Measurements from ENCODE around the gene OLFML2A. TPM values are rescaled to one million over a fixed set of nuclear protein-coding genes. Genes with fewer than 3 reads are reported as not detected.

Gene OLFML2A
- total RNA-seq, 1 donor from 2014 or later = 22.3 TPM

GRCh38 chr9:124766326-124766725, 10.6 kb upstream of the OLFML2A start:
- intact Hi-C loops (cut with DNase I) = no loop called here
- no peak overlapping the region for H3K27ac ChIP-seq
- H3K4me1 ChIP-seq = peaks cover 8% of the 10 kb centered on the region
- no peak for DNase-seq
- no peak for TF ChIP-seq CTCF (IDR thresholded peaks at IDR 0.05)
- no peak for ATAC-seq
- H3K27me3 ChIP-seq (ENCODE audit: low read depth) = peaks cover 59% of the 10 kb centered on the region
- no peaks in the 10 kb centered on the region for H3K36me3 ChIP-seq
- H3K9me3 ChIP-seq = no peaks in the 10 kb centered on the region
- no peak overlapping the region for H3K4me3 ChIP-seq

- DNase-seq = no peak
- TF ChIP-seq CTCF (IDR thresholded peaks at IDR 0.05) = no peak
- H3K9me3 ChIP-seq = no peaks in the 10 kb centered on the region
- H3K36me3 ChIP-seq = no peaks in the 10 kb centered on the region
- no peak for ATAC-seq
- H3K27ac ChIP-seq = no peak overlapping the region
- peaks cover 8% of the 10 kb centered on the region for H3K4me1 ChIP-seq
- H3K27me3 ChIP-seq (ENCODE audit: low read depth) = peaks cover 59% of the 10 kb centered on the region
- intact Hi-C loops (cut with DNase I) = no loop called here
- H3K4me3 ChIP-seq = no peak overlapping the region
Observed at GRCh38 chr9:124766815-124767554, 9.9 kb upstream of the OLFML2A start.

GRCh38 chr9:124767821-124768220, 9.1 kb upstream of the OLFML2A start:
- Histone ChIP-seq H3K4me1 (peaks cover 8% of the 10 kb centered on the region), H3K27ac (no peak overlapping the region), H3K36me3 (no peaks in the 10 kb centered on the region), H3K9me3 (no peaks in the 10 kb centered on the region), H3K4me3 (no peak overlapping the region), H3K27me3 (ENCODE audit: low read depth) (peaks cover 56% of the 10 kb centered on the region)
- intact Hi-C loops (cut with DNase I) = no loop called here
- ATAC-seq = no peak
- no peak for TF ChIP-seq CTCF (IDR thresholded peaks at IDR 0.05)
- DNase-seq = no peak

GRCh38 chr9:124768334-124768733, 8.6 kb upstream of the OLFML2A start:
- no peak for DNase-seq
- intact Hi-C loops (cut with DNase I) = no loop called here
- H3K4me3 ChIP-seq = no peak overlapping the region

GRCh38 chr9:124768750-124769548, 8.0 kb upstream of the OLFML2A start:
- intact Hi-C loops (cut with DNase I) = no loop called here
- H3K4me3 ChIP-seq = peak overlapping the region; percentile 89
- H3K9me3 ChIP-seq = no peaks in the 10 kb centered on the region
- peak overlapping the region; percentile 61 for H3K27ac ChIP-seq
- H3K4me1 ChIP-seq = peaks cover 8% of the 10 kb centered on the region
- no peak for TF ChIP-seq CTCF (IDR thresholded peaks at IDR 0.05)
- DNase-seq (no peak), ATAC-seq (no peak)
- no peaks in the 10 kb centered on the region for H3K36me3 ChIP-seq
- peaks cover 50% of the 10 kb centered on the region for H3K27me3 ChIP-seq (ENCODE audit: low read depth)

More at GRCh38 chr9:124768334-124768733, 8.6 kb upstream of the OLFML2A start:
- H3K36me3 ChIP-seq = no peaks in the 10 kb centered on the region
- ATAC-seq = no peak
- H3K27me3 ChIP-seq (ENCODE audit: low read depth) = peaks cover 51% of the 10 kb centered on the region
- H3K4me1 ChIP-seq = peaks cover 8% of the 10 kb centered on the region
- no peaks in the 10 kb centered on the region for H3K9me3 ChIP-seq
- H3K27ac ChIP-seq = no peak overlapping the region
- TF ChIP-seq CTCF (IDR thresholded peaks at IDR 0.05) = no peak
